Hepatocyte (in vitro differentiated cells): Measurements from ENCODE around the gene RBBP7. TPM values are rescaled to one million over a fixed set of nuclear protein-coding genes. Genes with fewer than 3 reads are reported as not detected.
A peak's percentile ranks its signal among the peaks of the same experiment; 100 is the strongest.

ENCODE experiments used
- DNase-seq: peaks from one replicate; pipeline ENCODE4 v3.0.0-alpha.2; 2016; ENCODE audit warnings: low spot score
- H2AFZ ChIP-seq: fragments of 200-600 bp; sonication (generic); 2 replicates; pipeline ENCODE4 v1.6.0; 2016; ENCODE audit warnings: antibody characterized with exemption, mild to moderate bottlenecking
- H3K27ac ChIP-seq: fragments of 200-600 bp; sonication (generic); 2 replicates; pipeline ENCODE4 v1.5.1; 2016; ENCODE audit warnings: mild to moderate bottlenecking
- H3K27me3 ChIP-seq: fragments of 200-600 bp; sonication (generic); 2 replicates; pipeline ENCODE4 v1.6.1; 2016
- H3K36me3 ChIP-seq: fragments of 200-600 bp; sonication (generic); replicated peaks from 2 replicates; pipeline ENCODE4 v1.5.1; 2016; ENCODE audit warnings: low read depth; ENCODE audit not compliant: insufficient read depth
- H3K4me1 ChIP-seq: fragments of 200-600 bp; sonication (generic); 2 replicates; pipeline ENCODE4 v1.5.1; 2016; ENCODE audit warnings: mild to moderate bottlenecking, moderate library complexity; ENCODE audit not compliant: insufficient read depth
- H3K4me2 ChIP-seq: fragments of 200-600 bp; sonication (generic); 2 replicates; pipeline ENCODE4 v1.6.0; 2016
- H3K4me3 ChIP-seq: fragments of 200-600 bp; sonication (generic); 2 replicates; pipeline ENCODE4 v1.5.1; 2016; ENCODE audit warnings: mild to moderate bottlenecking
- H3K79me2 ChIP-seq: fragments of 200-600 bp; sonication (generic); 2 replicates; pipeline ENCODE4 v1.6.0; 2017; ENCODE audit warnings: mild to moderate bottlenecking
- H3K9me2 ChIP-seq: fragments of 200-600 bp; sonication (generic); replicated peaks from 2 replicates; pipeline ENCODE4 v1.6.0; 2017; ENCODE audit warnings: mild to moderate bottlenecking; ENCODE audit not compliant: insufficient read depth
- H3K9me3 ChIP-seq: fragments of 200-600 bp; sonication (generic); 2 replicates; pipeline ENCODE4 v1.5.1; 2016; ENCODE audit warnings: low read depth, mild to moderate bottlenecking
- H4K20me1 ChIP-seq: fragments of 200-600 bp; sonication (generic); 2 replicates; pipeline ENCODE4 v1.6.0; 2016; ENCODE audit warnings: mild to moderate bottlenecking; ENCODE audit not compliant: insufficient read depth, poor library complexity, severe bottlenecking
- CTCF ChIP-seq: fragments of 200-600 bp; sonication (generic); IDR thresholded peaks from 2 replicates; pipeline ENCODE4 v1.5.1; 2016; ENCODE audit warnings: antibody characterized with exemption, mild to moderate bottlenecking; ENCODE audit not compliant: poor library complexity
- EZH2 ChIP-seq: fragments of 200-600 bp; sonication (generic); IDR thresholded peaks from 2 replicates; pipeline ENCODE4 v1.6.1; 2016; ENCODE audit warnings: antibody characterized with exemption, mild to moderate bottlenecking, borderline replicate concordance
- EZH2phosphoT487 ChIP-seq: fragments of 200-600 bp; sonication (generic); IDR thresholded peaks from one replicate; pipeline ENCODE4 v1.6.1; 2018; ENCODE audit warnings: antibody characterized with exemption, mild to moderate bottlenecking, low read depth, moderate library complexity; ENCODE audit not compliant: unreplicated experiment, severe bottlenecking
- WGBS: methylation state at CpG from one replicate; pipeline ENCODE4 v1.1.6; 2016; ENCODE audit warnings: low lambda C conversion rate; ENCODE audit errors: missing lambda C conversion rate; 5-methylcytosine and 5-hydroxymethylcytosine counted together
- polyA plus RNA-seq: library from polyadenylated mRNA; unstranded; fragments of >200 nt; fragmentation: Nextera tagmentation; extraction: Ambion mirVana; gene quantifications from 2 replicates; pipeline ENCODE4 v1.2.1, GENCODE V29; 2016
- total RNA-seq: library from RNA; depleted of rRNA; stranded (reverse); fragments of >200 nt; gene quantifications from 2 replicates; pipeline ENCODE4 v1.2.3, GENCODE V29; 2014

Gene RBBP7
- total and polyA plus RNA-seq, 2 experiments from 2014 or later: 185 to 263 TPM

- Histone ChIP-seq H4K20me1 (no peaks in the 10 kb centered on the region), H3K79me2 (no peaks in the 10 kb centered on the region), H3K9me3 (no peaks in the 10 kb centered on the region), H3K36me3 (no peaks in the 10 kb centered on the region), H3K9me2 (no peaks in the 10 kb centered on the region), H2AFZ (no peak overlapping the region), H3K4me3 (no peak overlapping the region), H3K27me3 (no peaks in the 10 kb centered on the region), H3K27ac (no peak overlapping the region), H3K4me2 (no peak overlapping the region), H3K4me1 (no peaks in the 10 kb centered on the region)
- DNase-seq: peak; percentile 60
- 63% methylated on average over 9 of the region's 9 CpGs for WGBS
- TF ChIP-seq EZH2phosphoT487 (no peak), CTCF (peak; percentile 44)
Observed at GRCh38 chrX:16836371-16836770, 33.8 kb downstream of the RBBP7 start.

- Histone ChIP-seq H3K9me2 (no peaks in the 10 kb centered on the region), H3K4me3 (no peak overlapping the region), H3K4me1 (no peaks in the 10 kb centered on the region), H3K79me2 (no peaks in the 10 kb centered on the region), H3K36me3 (no peaks in the 10 kb centered on the region), H3K27me3 (no peaks in the 10 kb centered on the region), H4K20me1 (no peaks in the 10 kb centered on the region), H3K9me3 (no peaks in the 10 kb centered on the region), H3K27ac (no peak overlapping the region), H2AFZ (no peak overlapping the region), H3K4me2 (no peak overlapping the region)
- TF ChIP-seq CTCF (no peak), EZH2 (no peak), EZH2phosphoT487 (no peak)
- WGBS: 83% methylated on average over 6 of the region's 6 CpGs
- DNase-seq: no peak
Observed at GRCh38 chrX:16834806-16835205, 35.4 kb downstream of the RBBP7 start.

GRCh38 chrX:16832301-16832700, 37.9 kb downstream of the RBBP7 start:
- 58% methylated on average over 5 of the region's 5 CpGs for WGBS
- Histone ChIP-seq H3K27me3 (no peaks in the 10 kb centered on the region), H3K4me3 (no peak overlapping the region), H3K9me2 (no peaks in the 10 kb centered on the region), H3K4me2 (no peak overlapping the region), H4K20me1 (no peaks in the 10 kb centered on the region), H3K79me2 (no peaks in the 10 kb centered on the region), H3K36me3 (no peaks in the 10 kb centered on the region), H3K9me3 (no peaks in the 10 kb centered on the region), H3K27ac (no peak overlapping the region), H3K4me1 (peaks cover 3% of the 10 kb centered on the region), H2AFZ (no peak overlapping the region)
- DNase-seq: no peak
- no peak for TF ChIP-seq CTCF
- TF ChIP-seq EZH2: no peak
